ENCODE results near the gene TMCC3. TPM values are rescaled to one million over a fixed set of nuclear protein-coding genes. Genes with fewer than 3 reads are reported as not detected.
A peak's percentile ranks its signal among the peaks of the same experiment; 100 is the strongest.

TMCC3 gene
- total and polyA plus RNA-seq, 2 of the 13 experiments (the other 11 are each of a cell fraction or from before 2014, with no cell fraction given): not detected

DNA sequence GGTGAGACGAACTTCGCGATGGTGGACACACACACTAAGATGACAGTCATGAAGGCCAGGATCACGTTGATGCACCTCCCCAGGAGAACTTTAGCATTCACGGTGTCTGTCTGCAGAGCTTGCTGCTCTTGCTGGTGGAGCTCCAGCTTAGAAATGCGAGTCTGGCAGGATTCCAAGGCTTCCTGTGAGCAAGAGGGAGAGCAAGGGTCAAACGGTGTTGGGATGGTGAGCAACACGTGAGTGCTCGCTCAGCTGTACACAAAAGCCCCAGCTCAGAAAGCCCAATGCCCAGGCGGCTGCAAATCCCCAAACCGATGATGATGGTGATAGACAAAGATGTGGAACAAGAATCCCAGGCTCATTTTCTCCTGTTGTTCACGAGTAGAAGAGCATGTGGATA, 78.8 kb downstream of the TMCC3 start (continued):
- TF ChIP-seq, protein P1, sequence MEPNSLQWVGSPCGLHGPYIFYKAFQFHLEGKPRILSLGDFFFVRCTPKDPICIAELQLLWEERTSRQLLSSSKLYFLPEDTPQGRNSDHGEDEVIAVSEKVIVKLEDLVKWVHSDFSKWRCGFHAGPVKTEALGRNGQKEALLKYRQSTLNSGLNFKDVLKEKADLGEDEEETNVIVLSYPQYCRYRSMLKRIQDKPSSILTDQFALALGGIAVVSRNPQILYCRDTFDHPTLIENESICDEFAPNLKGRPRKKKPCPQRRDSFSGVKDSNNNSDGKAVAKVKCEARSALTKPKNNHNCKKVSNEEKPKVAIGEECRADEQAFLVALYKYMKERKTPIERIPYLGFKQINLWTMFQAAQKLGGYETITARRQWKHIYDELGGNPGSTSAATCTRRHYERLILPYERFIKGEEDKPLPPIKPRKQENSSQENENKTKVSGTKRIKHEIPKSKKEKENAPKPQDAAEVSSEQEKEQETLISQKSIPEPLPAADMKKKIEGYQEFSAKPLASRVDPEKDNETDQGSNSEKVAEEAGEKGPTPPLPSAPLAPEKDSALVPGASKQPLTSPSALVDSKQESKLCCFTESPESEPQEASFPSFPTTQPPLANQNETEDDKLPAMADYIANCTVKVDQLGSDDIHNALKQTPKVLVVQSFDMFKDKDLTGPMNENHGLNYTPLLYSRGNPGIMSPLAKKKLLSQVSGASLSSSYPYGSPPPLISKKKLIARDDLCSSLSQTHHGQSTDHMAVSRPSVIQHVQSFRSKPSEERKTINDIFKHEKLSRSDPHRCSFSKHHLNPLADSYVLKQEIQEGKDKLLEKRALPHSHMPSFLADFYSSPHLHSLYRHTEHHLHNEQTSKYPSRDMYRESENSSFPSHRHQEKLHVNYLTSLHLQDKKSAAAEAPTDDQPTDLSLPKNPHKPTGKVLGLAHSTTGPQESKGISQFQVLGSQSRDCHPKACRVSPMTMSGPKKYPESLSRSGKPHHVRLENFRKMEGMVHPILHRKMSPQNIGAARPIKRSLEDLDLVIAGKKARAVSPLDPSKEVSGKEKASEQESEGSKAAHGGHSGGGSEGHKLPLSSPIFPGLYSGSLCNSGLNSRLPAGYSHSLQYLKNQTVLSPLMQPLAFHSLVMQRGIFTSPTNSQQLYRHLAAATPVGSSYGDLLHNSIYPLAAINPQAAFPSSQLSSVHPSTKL (CRISPR knock-in tag; IDR thresholded peaks at IDR 0.05): peak; percentile 90
- no peak for TF ChIP-seq FOXA1 (IDR thresholded peaks at IDR 0.05)
- peak; percentile 62; the same call in 1 of the 2 replicates for TF ChIP-seq FOXA1 (CRISPR knock-in tag; IDR thresholded peaks at IDR 0.05)
- TF ChIP-seq, protein P2, sequence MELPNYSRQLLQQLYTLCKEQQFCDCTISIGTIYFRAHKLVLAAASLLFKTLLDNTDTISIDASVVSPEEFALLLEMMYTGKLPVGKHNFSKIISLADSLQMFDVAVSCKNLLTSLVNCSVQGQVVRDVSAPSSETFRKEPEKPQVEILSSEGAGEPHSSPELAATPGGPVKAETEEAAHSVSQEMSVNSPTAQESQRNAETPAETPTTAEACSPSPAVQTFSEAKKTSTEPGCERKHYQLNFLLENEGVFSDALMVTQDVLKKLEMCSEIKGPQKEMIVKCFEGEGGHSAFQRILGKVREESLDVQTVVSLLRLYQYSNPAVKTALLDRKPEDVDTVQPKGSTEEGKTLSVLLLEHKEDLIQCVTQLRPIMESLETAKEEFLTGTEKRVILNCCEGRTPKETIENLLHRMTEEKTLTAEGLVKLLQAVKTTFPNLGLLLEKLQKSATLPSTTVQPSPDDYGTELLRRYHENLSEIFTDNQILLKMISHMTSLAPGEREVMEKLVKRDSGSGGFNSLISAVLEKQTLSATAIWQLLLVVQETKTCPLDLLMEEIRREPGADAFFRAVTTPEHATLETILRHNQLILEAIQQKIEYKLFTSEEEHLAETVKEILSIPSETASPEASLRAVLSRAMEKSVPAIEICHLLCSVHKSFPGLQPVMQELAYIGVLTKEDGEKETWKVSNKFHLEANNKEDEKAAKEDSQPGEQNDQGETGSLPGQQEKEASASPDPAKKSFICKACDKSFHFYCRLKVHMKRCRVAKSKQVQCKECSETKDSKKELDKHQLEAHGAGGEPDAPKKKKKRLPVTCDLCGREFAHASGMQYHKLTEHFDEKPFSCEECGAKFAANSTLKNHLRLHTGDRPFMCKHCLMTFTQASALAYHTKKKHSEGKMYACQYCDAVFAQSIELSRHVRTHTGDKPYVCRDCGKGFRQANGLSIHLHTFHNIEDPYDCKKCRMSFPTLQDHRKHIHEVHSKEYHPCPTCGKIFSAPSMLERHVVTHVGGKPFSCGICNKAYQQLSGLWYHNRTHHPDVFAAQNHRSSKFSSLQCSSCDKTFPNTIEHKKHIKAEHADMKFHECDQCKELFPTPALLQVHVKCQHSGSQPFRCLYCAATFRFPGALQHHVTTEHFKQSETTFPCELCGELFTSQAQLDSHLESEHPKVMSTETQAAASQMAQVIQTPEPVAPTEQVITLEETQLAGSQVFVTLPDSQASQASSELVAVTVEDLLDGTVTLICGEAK (IDR thresholded peaks at IDR 0.05): no peak
- TF ChIP-seq, protein P2 (CRISPR knock-in tag; IDR thresholded peaks at IDR 0.05): no peak
- TF ChIP-seq NR2F6 (IDR thresholded peaks at IDR 0.05): peak; percentile 54
- peak; percentile 88 for TF ChIP-seq NR2F6 (CRISPR knock-in tag; IDR thresholded peaks at IDR 0.05)
- TF ChIP-seq RXRB (CRISPR knock-in tag; IDR thresholded peaks at IDR 0.05; ENCODE audit: borderline replicate concordance): peak; percentile 79
- no peak for TF ChIP-seq SP5 (CRISPR knock-in tag; IDR thresholded peaks at IDR 0.05; ENCODE audit: borderline replicate concordance, low read depth)
- TF ChIP-seq, protein P3, sequence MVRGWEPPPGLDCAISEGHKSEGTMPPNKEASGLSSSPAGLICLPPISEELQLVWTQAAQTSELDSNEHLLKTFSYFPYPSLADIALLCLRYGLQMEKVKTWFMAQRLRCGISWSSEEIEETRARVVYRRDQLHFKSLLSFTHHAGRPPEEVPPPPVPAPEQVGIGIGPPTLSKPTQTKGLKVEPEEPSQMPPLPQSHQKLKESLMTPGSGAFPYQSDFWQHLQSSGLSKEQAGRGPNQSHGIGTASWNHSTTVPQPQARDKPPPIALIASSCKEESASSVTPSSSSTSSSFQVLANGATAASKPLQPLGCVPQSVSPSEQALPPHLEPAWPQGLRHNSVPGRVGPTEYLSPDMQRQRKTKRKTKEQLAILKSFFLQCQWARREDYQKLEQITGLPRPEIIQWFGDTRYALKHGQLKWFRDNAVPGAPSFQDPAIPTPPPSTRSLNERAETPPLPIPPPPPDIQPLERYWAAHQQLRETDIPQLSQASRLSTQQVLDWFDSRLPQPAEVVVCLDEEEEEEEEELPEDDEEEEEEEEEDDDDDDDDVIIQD (CRISPR knock-in tag; IDR thresholded peaks at IDR 0.05; ENCODE audit: low read depth): peak; percentile 76; the same call in 1 of the 2 replicates
- TF ChIP-seq ZBTB21 (CRISPR knock-in tag; IDR thresholded peaks at IDR 0.05): no peak
- peak; percentile 66; the same call in 1 of the 2 replicates for TF ChIP-seq ZNF264 (CRISPR knock-in tag; IDR thresholded peaks at IDR 0.05)
- TF ChIP-seq, protein P4, sequence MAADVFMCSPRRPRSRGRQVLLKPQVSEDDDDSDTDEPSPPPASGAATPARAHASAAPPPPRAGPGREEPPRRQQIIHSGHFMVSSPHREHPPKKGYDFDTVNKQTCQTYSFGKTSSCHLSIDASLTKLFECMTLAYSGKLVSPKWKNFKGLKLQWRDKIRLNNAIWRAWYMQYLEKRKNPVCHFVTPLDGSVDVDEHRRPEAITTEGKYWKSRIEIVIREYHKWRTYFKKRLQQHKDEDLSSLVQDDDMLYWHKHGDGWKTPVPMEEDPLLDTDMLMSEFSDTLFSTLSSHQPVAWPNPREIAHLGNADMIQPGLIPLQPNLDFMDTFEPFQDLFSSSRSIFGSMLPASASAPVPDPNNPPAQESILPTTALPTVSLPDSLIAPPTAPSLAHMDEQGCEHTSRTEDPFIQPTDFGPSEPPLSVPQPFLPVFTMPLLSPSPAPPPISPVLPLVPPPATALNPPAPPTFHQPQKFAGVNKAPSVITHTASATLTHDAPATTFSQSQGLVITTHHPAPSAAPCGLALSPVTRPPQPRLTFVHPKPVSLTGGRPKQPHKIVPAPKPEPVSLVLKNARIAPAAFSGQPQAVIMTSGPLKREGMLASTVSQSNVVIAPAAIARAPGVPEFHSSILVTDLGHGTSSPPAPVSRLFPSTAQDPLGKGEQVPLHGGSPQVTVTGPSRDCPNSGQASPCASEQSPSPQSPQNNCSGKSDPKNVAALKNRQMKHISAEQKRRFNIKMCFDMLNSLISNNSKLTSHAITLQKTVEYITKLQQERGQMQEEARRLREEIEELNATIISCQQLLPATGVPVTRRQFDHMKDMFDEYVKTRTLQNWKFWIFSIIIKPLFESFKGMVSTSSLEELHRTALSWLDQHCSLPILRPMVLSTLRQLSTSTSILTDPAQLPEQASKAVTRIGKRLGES (CRISPR knock-in tag; IDR thresholded peaks at IDR 0.05; ENCODE audit: borderline replicate concordance): peak; percentile 55; the same call in 1 of the 2 replicates
- TF ChIP-seq TEAD3 (CRISPR knock-in tag; optimal IDR thresholded peaks at IDR 0.05; ENCODE audit: borderline replicate concordance): peak; percentile 74
- peak; percentile 39; the same call in 1 of the 2 replicates for TF ChIP-seq MIXL1 (CRISPR knock-in tag; IDR thresholded peaks at IDR 0.05)
